Tongue (tissue), 2 donors: Measurements from ENCODE around the gene ZCCHC17. TPM values are rescaled to one million over a fixed set of nuclear protein-coding genes. Genes with fewer than 3 reads are reported as not detected.
"Not testable (repeated sequence)": the region's sequence is repeated elsewhere in the genome, so short reads cannot be mapped to it uniquely, and the experiment has no call there.

Experiments
- DNase-seq: peaks from one replicate; pipeline ENCODE4 v3.0.0-alpha.2; 2015
- total RNA-seq: library from RNA; depleted of rRNA; stranded (reverse); fragments of >200 nt; gene quantifications from one replicate; pipeline ENCODE4 v1.2.3, GENCODE V29; 2014

Gene ZCCHC17
- 19.1 TPM for total RNA-seq

GRCh38 chr1:31296486-31297276 is at the start of gene ZCCHC17, which contains the start of gene SNRNP40:
Gene ZCCHC17, plus strand, starts transcription at chr1:31297032. Its CDS starts 13,067 bp downstream, at chr1:31310099.
Gene SNRNP40, minus strand, starts transcription at chr1:31296788. Its CDS starts 37 bp downstream, at chr1:31296751.
- peak; percentile 99 for DNase-seq

GRCh38 chr1:31248276-31248675 is 48.6 kb upstream of the ZCCHC17 start:
- no peak for DNase-seq

- no peak for DNase-seq
Observed at GRCh38 chr1:31249854-31250253, 47.0 kb upstream of the ZCCHC17 start.

- no peak for DNase-seq
Observed at GRCh38 chr1:31257213-31257612, 39.6 kb upstream of the ZCCHC17 start.

GRCh38 chr1:31258581-31258980 is 38.3 kb upstream of the ZCCHC17 start:
- no peak for DNase-seq

- no peak for DNase-seq
Observed at GRCh38 chr1:31259746-31260145, 37.1 kb upstream of the ZCCHC17 start.

- DNase-seq, result no peak
Observed at GRCh38 chr1:31261916-31262315, 34.9 kb upstream of the ZCCHC17 start.

- DNase-seq, result not testable (repeated sequence)
Observed at GRCh38 chr1:31262393-31262792, 34.4 kb upstream of the ZCCHC17 start.

GRCh38 chr1:31263408-31263807 is 33.4 kb upstream of the ZCCHC17 start:
- DNase-seq, result no peak

- no peak for DNase-seq
Observed at GRCh38 chr1:31264790-31265386, 31.9 kb upstream of the ZCCHC17 start.

- no peak for DNase-seq
Observed at GRCh38 chr1:31266547-31266946, 30.3 kb upstream of the ZCCHC17 start.

- DNase-seq, result no peak
Observed at GRCh38 chr1:31272369-31272768, 24.5 kb upstream of the ZCCHC17 start.

GRCh38 chr1:31273619-31274018 is 23.2 kb upstream of the ZCCHC17 start:
- no peak for DNase-seq

GRCh38 chr1:31282426-31282825 is 14.4 kb upstream of the ZCCHC17 start:
- DNase-seq, result not testable (repeated sequence)

GRCh38 chr1:31287791-31288190 is 9.0 kb upstream of the ZCCHC17 start:
- DNase-seq, result not testable (repeated sequence)

- no peak for DNase-seq
Observed at GRCh38 chr1:31289021-31289420, 7.8 kb upstream of the ZCCHC17 start.

GRCh38 chr1:31295874-31296485 is 852 bp upstream of the ZCCHC17 start:
- peak; percentile 4 for DNase-seq

- no peak for DNase-seq
Observed at GRCh38 chr1:31297277-31298247, 730 bp downstream of the ZCCHC17 start.

- DNase-seq, result no peak
Observed at GRCh38 chr1:31299365-31299764, 2.5 kb downstream of the ZCCHC17 start.

GRCh38 chr1:31300193-31300592 is 3.4 kb downstream of the ZCCHC17 start:
- no peak for DNase-seq

- DNase-seq, result no peak
Observed at GRCh38 chr1:31302709-31303441, 6.0 kb downstream of the ZCCHC17 start.
